COR-L47 (cell line): Measurements from ENCODE around the gene DOCK9.
"Not testable (repeated sequence)": the region's sequence is repeated elsewhere in the genome, so short reads cannot be mapped to it uniquely, and the experiment has no call there.

Source experiments
- DNase-seq: peaks from one replicate; lab custom pipeline; 2025; lab: John Stamatoyannopoulos, UW

Gene DOCK9

DNA sequence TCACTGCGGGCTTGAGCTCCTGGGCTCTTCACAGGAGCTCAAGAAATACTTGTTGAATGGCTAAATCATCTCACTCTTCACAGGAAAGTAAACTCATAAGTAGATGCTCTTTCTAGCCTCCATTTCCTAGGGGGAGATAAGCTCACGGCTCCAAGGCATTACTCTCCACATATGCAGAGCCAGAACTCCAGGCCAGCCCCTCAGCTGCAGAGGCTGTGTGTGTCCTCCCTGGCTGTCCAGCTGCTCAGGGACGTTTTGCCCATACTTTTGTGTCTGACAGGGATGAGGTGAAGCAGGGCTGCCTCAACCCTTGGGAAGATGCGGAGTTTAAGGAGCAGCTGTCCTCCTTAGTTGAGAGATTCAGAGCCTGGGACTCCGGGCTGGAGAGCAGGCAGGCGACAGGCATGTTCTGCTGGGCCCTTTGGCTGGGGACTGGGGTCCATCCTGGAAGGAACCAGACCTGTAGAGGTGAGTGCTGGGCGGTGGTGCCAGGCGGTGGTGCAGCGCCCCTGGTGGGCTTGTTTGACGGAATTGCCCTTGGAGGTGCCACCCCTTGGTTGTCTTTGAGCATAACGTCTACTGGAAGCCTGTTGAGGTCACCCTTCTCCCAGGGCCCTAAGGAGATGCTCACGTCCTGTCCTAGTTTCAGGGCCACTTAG, 204.9 kb downstream of the DOCK9 start:
- no peak for DNase-seq

DNA sequence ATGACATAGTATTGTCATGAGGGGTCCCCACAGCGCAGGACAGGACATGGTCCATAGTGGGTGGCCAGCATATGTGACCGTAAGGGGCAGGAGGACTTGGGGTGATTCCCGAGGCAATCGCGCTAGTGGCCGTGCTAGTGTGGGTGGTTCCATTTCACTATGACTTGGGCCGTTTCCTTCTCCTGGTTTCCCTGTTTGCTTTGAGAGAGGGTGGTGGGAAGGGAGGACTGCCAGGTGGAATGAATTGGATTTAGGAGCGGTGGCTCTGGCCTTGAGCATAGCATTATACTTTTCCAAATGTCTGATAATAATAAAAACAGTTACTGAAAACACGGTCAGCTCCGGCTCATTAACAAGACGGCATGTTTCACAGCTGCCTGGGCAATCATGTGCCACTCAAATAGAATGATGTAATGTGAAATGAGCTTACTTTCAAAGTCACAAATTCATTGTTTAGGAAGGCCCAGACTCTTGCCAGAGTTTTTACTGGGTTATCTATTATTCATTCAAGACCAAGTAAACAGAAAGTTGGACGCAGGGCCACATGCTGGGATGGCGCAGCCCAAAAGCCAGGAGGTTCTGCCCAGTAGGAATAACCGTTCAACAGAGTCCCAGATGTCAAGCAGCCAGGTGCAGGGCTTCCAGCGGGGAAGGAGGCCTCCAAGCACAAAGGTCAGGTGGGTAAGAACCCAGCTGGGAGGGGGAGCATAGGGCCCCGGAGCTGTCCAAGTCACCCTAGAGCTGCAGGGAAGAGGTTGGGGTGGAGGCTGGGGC, 205.8 kb downstream of the DOCK9 start:
- DNase-seq, result no peak

DNA sequence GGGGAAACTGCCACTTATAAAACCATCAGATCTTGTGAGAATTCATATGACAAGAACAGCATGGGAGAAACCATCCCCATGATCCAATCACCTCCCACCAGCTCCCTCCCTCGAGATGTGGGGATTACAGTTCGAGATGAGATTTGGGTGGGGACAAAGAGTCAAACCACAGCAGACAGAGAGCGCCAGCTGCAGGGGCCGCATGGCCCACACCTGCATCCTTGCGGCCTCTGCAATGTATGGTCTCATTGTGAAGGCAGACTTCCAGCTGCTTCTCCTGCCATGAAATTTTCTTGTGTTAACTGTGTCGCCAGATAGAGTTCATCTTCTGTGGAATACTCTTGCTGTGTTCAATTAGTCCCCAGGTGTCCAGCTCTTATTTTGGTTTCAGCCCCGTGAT, 208.1 kb downstream of the DOCK9 start:
- no peak for DNase-seq

DNA sequence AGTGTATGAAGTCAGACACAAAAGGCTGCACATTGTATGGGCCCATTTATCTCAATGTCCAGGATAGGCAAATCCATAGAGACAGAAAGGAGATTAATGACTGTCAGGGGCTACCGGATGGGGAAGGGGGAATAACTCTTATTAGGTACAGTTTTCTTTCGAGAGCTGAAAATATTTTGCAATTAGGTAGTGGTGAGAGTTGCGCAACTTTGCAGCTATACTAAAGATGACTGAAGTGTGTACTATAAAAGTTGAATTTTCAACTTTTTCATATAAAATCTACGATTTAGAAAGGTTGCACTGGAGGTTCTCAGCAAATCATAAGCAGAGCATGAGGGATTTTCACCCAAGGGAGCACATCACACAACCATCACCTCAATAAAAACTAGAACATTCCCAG, 209.3 kb downstream of the DOCK9 start:
- DNase-seq, result no peak

DNA sequence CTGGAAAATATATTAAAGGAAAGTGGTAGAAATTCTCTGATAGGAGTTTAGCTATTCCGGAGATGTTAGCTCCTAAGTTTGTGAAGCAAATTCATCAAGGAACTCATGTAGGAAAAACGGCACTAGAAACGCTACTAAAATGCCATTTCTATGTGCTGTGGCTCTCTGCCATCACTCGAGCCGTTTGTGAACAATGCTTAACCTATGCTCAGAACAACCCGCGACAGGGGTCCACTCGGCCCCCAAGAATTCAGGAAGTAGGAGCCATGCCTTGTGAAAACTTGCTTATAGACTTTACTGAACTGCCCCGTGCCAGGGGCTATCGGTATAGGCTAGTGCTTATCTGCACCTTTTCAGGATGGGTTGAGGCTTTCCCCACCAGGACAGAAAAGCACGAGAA, 211.2 kb downstream of the DOCK9 start:
- DNase-seq, result no peak

DNA sequence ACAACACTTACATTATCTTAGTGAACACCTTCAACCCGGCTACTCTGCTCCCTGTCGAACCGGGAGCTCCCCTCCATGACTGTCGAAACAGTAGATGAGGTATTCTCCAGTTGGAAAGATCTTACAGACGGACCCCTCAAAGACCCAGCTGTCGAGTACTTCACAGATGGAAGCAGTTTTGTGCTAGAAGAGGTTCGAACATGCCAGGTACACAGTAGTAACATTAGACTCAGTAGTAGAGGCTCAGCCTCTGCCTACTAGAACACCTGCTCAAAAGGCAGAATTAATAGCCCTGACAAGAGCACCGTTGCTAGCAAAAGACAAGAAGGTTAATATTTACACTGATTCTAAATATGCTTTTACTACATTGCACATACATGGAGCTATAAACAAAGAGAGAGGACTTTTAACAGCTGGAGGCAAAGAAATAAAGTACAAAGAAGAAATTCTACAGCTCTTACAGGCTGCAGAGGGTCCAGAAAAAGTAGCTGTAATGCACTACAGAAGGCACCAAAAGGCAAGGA, 211.8 kb downstream of the DOCK9 start:
- DNase-seq, result no peak

DNA sequence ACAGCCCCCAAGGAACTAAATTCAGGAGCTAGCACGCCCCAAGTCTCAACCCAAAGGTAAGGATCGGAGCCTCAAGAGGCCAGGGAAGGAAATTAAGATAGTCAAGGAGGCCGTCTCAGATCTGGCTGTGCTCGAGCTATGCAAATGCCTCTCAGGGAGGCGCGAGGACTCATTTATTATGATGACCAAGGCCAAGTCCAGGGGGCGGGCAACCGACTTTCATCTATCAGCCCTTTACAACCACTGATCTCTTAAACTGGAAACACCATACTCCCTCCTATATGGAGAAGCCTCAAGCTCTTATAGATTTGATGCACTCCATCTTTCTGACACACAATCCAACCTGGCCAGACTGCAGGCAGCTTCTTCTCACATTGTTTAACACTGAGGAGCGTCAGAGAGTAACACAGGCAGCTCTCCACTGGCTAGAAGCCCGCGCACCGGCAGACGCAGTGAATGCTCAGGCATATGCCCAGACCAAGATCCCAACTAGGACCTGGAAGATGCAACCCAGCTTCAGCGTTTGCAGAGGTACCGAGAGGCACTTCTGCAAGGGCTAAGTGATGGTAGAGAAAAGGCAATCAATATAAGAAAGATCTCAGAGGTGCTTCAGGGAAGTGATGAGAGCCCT, 215.8 kb downstream of the DOCK9 start:
- DNase-seq, result no peak

DNA sequence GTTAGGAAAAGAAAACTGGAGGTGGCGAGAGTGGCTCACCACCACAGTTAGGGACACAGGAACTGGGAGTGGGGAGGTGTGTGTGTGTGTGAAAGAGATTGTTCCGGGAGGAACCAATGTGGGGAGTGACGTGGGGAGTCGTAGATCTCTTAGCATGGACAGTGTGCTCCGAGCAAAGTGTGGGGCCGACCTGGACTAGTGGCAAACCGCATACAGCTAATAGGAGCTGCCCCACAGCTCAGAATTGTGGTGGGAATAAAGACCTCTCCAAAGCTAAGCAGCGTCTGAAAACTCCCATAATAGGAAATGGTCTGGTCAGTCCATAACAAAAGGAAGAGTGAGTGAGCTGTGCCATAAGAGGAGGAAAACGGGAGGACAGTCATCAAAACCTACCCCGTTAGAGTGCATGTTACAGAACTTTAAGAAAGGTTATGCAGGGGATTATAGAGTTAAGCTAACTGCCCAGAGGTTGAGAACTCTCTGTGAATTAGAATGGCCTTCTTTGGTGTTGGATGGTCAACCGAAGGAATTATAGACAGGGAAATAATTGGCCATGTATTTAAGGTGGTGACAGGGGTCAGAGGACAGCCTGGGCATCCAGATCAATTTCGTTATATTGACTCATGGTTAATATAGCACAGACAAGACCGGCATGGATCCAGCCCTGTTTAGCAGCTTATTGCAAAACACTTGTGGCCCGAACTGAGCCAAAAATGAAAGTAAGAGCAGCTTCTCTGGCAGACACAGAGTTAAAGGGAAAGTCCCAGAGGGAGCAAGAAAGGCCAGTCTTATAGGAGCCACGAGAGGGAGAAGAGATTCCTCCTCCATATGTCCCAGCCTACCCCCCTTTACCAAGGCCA, 216.5 kb downstream of the DOCK9 start:
- DNase-seq, result no peak

DNA sequence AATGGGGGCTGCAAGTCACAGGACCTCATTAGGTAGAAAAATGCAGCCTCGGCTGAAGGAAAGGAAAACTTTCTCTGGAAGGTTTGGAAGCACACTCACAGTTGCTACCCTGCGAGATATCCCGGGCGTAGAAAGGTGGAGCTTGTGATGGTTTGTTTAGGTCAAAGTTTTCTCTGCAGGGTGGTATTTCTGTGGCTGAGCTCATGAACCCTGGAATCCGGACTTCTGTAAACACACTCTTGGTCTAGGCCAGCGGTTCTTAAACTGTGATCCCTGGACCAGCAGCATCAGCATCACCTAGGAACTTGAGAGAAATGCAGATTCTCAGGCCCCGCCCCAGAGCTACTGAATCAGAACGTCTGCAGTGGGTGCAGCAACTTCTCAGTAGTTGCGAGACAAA, 222.1 kb downstream of the DOCK9 start:
- no peak for DNase-seq

DNA sequence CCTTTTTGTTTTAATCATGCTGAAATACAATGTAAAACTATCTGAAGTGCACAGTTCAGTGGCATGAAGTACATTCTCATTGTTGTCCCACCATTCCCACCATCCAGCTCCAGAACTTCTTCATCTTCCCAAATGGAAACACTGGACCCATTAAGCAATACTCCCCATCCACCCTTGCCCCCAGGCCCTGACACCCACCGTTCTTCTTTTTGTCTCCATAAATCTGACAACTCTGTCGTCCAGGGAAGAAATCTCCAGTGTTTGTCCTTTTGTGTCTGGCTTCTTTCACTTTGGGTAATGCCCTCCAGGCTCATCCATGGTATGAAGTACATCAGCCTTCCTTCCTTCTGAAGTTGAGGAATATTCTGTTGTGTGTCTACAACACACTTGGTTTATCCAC, 222.7 kb downstream of the DOCK9 start:
- no peak for DNase-seq

DNA sequence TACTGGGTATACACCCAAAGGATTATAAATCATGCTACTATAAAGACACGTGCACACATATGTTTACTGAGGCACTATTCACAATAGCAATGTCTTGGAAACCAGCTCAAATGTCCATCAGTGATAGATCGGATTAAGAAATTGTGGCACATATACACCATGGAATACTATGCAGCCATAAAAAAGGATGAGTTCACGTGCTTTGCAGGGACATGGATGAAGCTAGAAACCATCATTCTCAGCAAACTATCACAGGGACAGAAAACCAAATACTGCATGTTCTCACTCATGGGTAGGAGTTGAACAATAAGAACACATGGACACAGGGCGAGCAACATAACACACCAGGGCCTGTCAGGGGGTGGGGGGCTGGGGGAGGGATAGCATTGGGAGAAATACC, 223.4 kb downstream of the DOCK9 start:
- not testable (repeated sequence) for DNase-seq

DNA sequence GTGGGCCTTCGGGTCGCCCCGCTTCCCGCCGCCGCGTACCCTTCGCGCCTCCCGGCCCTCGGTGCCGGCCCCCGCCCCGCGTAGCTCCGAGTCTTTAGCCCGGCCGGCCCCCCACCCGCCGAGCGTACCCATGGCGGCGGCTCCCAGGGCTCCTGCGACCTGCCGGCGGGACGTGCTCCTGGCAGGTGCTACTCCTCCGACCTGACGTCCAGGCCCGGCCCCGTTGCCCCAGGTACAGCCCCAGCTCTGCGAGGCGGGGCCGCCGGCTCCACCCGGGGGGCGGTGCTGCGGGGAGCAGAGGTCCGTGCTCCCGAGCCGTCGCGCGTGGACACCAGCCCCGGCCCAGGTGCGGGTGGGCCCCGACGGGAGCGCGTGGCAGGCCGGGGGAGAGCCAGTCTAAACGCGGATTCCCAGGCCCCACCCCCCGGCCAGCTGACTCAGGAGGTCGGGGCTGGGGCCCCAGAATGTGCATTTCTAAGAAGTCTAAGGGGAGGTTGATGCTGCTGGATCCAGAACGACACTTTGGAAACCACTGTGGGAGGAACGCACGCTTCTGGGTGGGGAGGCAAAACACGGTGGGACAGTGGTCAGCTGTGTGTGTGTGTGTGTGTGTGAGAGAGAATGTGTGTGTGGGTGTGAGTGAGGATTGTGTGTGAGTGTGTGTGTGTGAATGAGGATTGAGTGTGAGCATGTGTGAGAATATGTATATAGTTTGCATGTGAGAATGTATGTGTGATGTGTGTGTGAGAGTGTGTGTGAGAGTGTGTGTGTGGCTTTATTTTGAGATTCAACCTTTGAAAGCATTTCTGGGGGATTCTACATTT, 225.2 kb downstream of the DOCK9 start, which contains the start of gene SLC15A1:
Gene SLC15A1 (minus strand): TSS at position 206 of the 824 bp plus-strand sequence. CDS start 74 bp downstream, at position 132.
- DNase-seq, result no peak

DNA sequence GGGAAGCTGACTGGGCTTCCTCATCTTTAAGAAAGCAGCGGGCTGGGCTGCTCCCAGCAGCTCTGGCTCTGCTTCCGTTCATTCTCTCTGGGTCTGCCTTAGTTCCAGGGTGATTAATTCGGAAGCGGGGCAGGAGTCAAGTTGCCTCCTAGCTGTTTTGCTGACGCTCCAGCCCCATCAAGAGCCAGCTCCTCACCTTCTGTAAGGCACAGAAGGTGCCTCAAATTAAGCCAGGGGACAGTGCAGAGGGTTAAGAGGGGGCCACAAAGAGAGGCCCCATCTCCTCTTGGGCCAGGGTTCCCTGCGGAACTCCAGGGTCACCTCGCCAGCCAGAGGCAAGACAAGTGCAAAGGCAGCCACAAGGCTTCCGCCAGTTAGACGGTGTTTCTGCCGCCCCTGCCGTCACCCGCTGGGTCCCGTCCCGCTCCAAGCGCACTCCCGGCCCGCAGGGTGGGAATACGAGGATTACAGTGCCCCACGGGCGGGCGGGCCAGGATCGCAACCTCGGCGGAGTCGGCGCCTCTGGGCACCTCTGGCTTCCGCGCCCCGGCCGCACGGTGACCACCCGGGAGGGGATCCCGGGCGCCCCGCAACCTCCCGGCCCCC, 225.9 kb downstream of the DOCK9 start:
- DNase-seq, result no peak

DNA sequence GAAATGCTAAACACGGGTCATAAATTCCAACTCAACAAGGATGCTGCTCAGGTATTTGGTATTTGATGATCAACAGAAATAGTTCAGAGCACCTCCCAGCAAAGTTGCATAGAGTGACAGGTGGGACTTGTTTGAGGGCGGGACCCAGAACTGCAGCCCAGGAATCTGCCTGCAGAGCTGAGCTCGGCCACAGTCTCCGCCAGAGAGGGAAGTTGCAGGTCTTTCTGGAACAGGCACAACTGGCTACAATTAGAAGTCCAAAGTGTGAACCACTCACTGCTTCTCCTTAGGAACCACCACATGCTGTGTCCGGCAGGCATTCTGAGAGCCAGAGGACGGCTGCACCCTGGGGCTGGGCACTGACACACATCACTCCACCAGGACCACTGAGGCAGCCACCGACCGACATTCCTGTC, 226.5 kb downstream of the DOCK9 start:
- no peak for DNase-seq

DNA sequence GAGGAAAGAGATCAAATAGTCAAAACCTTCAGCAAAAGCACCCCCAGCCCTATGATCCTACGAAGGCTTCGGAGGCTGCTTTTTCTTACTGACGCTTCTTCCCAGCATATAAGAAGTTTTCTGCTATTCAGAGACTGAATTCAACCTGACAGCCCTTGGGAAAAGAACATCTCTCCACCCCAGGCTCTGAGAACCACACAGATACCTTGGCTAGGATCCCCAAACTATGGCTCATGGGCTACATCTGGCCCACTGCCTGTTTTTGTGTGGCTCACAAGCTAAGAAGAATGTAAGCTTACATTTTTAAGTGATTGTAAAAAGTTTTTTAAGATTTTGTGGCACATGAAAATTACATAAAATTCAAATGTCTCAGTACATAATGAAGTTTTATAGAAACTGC, 228.4 kb downstream of the DOCK9 start:
- DNase-seq, result no peak

DNA sequence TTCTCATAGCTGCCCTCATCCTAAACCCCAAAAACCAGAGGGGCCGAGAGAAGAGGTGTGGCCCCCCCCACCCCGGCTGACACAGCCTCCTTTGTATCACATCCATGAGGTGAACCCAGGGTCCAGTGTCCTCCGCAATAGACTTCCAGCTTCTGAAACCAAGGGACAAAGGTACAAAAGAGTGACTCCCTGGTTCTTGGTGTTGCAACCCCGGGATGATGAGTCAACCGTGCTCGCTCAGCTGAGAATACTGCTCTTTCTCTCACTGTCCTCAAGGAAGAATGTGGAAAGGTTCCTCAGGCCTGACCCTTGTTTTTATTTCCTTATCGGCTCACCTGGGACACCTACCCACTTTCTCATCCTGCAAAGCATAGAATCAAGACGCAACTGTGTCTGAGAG, 230.9 kb downstream of the DOCK9 start:
- no peak for DNase-seq
